H1 (cell line): ENCODE results near the gene UBD. TPM values are rescaled to one million over a fixed set of nuclear protein-coding genes. Genes with fewer than 3 reads are reported as not detected.

Experiments used
- CTCF ChIA-PET: fragments of 300-600 bp; sonication (Branson Sonifier 250); formaldehyde crosslinking; loops from one replicate; lab custom pipeline; 2021; ENCODE audit not compliant: partially characterized antibody; lab: Charles Lee
- POLR2A ChIA-PET: fragments of 300-600 bp; sonication (Branson Sonifier 250); formaldehyde crosslinking; loops from one replicate; lab custom pipeline; 2021; ENCODE audit warnings: inconsistent platforms; ENCODE audit not compliant: partially characterized antibody; lab: Charles Lee
- DNase-seq, 2 experiments: peaks; one replicate each; pipeline versions ENCODE4 v3.0.0 to v3.0.0-alpha.2; 2010 to 2022; ENCODE audit warnings: low spot score in 2 of 2, low read depth in 1 of 2, mixed read lengths in 1 of 2
- FAIRE-seq: peaks from 2 replicates; lab custom pipeline; 2011; peaks lifted over from hg19 to GRCh38; lab: Jason Lieb, UNC
- H2AFZ ChIP-seq: 2 replicates; pipeline ENCODE4 v1.8.1; 2012; ENCODE audit warnings: low read length, inconsistent platforms
- H2AK5ac ChIP-seq: 2 replicates; pipeline ENCODE4 v1.6.1; 2013; ENCODE audit warnings: low read depth, low read length
- H2BK120ac ChIP-seq: replicated peaks from 2 replicates; pipeline ENCODE3; 2013; ENCODE audit warnings: low read depth, low read length, inconsistent platforms
- H2BK12ac ChIP-seq: 2 replicates; pipeline ENCODE4 v1.6.1; 2013; ENCODE audit warnings: low read depth, low read length
- H2BK15ac ChIP-seq: 2 replicates; pipeline ENCODE4 v1.6.1; 2013; ENCODE audit warnings: low read length
- H2BK20ac ChIP-seq: 2 replicates; pipeline ENCODE4 v1.6.1; 2013; ENCODE audit warnings: low read length
- H2BK5ac ChIP-seq: 2 replicates; pipeline ENCODE4 v1.6.1; 2013; ENCODE audit warnings: low read depth, low read length
- H3K14ac ChIP-seq: 2 replicates; pipeline ENCODE4 v1.6.1; 2013; ENCODE audit warnings: inconsistent platforms; ENCODE audit not compliant: insufficient read length
- H3K18ac ChIP-seq: 2 replicates; pipeline ENCODE4 v1.6.1; 2013; ENCODE audit warnings: low read length; ENCODE audit errors: extremely low read depth
- H3K23ac ChIP-seq: 2 replicates; pipeline ENCODE4 v1.6.1; 2013; ENCODE audit warnings: inconsistent platforms; ENCODE audit not compliant: insufficient read length
- H3K23me2 ChIP-seq: 2 replicates; pipeline ENCODE4 v1.6.1; 2013; ENCODE audit warnings: low read depth, low read length
- H3K27ac ChIP-seq: 2 replicates; pipeline ENCODE4 v1.6.1; 2011; ENCODE audit warnings: low read depth, low read length, inconsistent platforms
- H3K27me3 ChIP-seq, 4 experiments: replicated peaks in 1 of 4; 1 replicate in 1 of 4; 2 replicates in 3 of 4; pipeline versions ENCODE4 v1.6.1 to v1.8.1; 2011 to 2013; ENCODE audit warnings: low read length in 3 of 4, mild to moderate bottlenecking in 3 of 4, inconsistent platforms in 2 of 4, mixed read lengths in 2 of 4, moderate library complexity in 1 of 4; ENCODE audit not compliant: control insufficient read depth in 3 of 4, insufficient read depth in 3 of 4; ENCODE audit errors: extremely low read depth in 1 of 4
- H3K36me3 ChIP-seq, 4 experiments: 2 replicates each; pipeline versions ENCODE4 v1.6.1 to v1.8.1; 2011 to 2013; ENCODE audit warnings: mild to moderate bottlenecking in 4 of 4, low read length in 3 of 4, moderate library complexity in 2 of 4, control low read depth in 1 of 4, inconsistent platforms in 1 of 4; ENCODE audit not compliant: insufficient read depth in 4 of 4, control insufficient read depth in 2 of 4
- H3K4ac ChIP-seq: replicated peaks from 2 replicates; pipeline ENCODE3; 2013; ENCODE audit warnings: low read length, low read depth, mixed read lengths, inconsistent platforms; ENCODE audit not compliant: insufficient read length
- H3K4me1 ChIP-seq, 4 experiments: replicated peaks in 1 of 4; 1 replicate in 1 of 4; 2 replicates in 3 of 4; pipeline versions ENCODE4 v1.6.1 to v1.8.1; 2011 to 2013; ENCODE audit warnings: low read length in 3 of 4, inconsistent platforms in 2 of 4, mixed read lengths in 1 of 4; ENCODE audit not compliant: insufficient read depth in 4 of 4, control insufficient read depth in 3 of 4
- H3K4me2 ChIP-seq, 2 experiments: 2 replicates each; pipeline versions ENCODE4 v1.6.1 to v1.8.1; 2011 to 2013; ENCODE audit warnings: low read depth in 2 of 2, low read length in 2 of 2, control low read depth in 1 of 2, inconsistent platforms in 1 of 2, mild to moderate bottlenecking in 1 of 2; ENCODE audit not compliant: insufficient read depth in 1 of 2
- H3K4me3 ChIP-seq, 4 experiments: fragments of 200-600, 300-600 bp in 1 of 4; sonication (generic), shearing (Covaris generic), sonication (Bioruptor Twin) in 1 of 4; 2 replicates each; pipeline versions ENCODE4 v1.5.1 to v1.8.1; 2011 to 2016; ENCODE audit warnings: low read length in 4 of 4, low read depth in 3 of 4, control low read depth in 2 of 4, inconsistent platforms in 2 of 4, mild to moderate bottlenecking in 2 of 4, mixed read lengths in 1 of 4, moderate library complexity in 1 of 4; ENCODE audit not compliant: insufficient read depth in 2 of 4; ENCODE audit errors: extremely low read depth in 1 of 4
- H3K56ac ChIP-seq: replicated peaks from 2 replicates; pipeline ENCODE3; 2013; ENCODE audit warnings: low read depth, mild to moderate bottlenecking, mixed read lengths, low read length, inconsistent platforms; ENCODE audit not compliant: insufficient read length
- H3K79me1 ChIP-seq: 2 replicates; pipeline ENCODE4 v1.6.1; 2013; ENCODE audit warnings: low read depth, low read length, control low read depth
- H3K79me2 ChIP-seq, 2 experiments: 2 replicates each; pipeline versions ENCODE4 v1.6.1 to v1.8.1; 2012 to 2013; ENCODE audit warnings: low read length in 2 of 2, mild to moderate bottlenecking in 2 of 2, inconsistent platforms in 1 of 2; ENCODE audit not compliant: insufficient read depth in 2 of 2, control insufficient read depth in 1 of 2
- H3K9ac ChIP-seq, 4 experiments: replicated peaks in 1 of 4; 1 replicate in 1 of 4; 2 replicates in 3 of 4; pipeline versions ENCODE4 v1.6.1 to v1.8.1; 2011 to 2013; ENCODE audit warnings: low read depth in 3 of 4, low read length in 3 of 4, control low read depth in 2 of 4, mild to moderate bottlenecking in 2 of 4, moderate library complexity in 2 of 4, inconsistent platforms in 1 of 4; ENCODE audit errors: extremely low read depth in 1 of 4
- H3K9me3 ChIP-seq, 2 experiments: 2 replicates each; pipeline versions ENCODE4 v1.6.1 to v1.8.1; 2012 to 2013; ENCODE audit warnings: mild to moderate bottlenecking in 2 of 2, moderate library complexity in 2 of 2, control low read depth in 1 of 2, inconsistent platforms in 1 of 2, low read depth in 1 of 2, low read length in 1 of 2, mixed read lengths in 1 of 2; ENCODE audit not compliant: insufficient read depth in 2 of 2
- H4K20me1 ChIP-seq, 2 experiments: replicated peaks in 1 of 2; 2 replicates each; pipeline versions ENCODE3 to v1.8.1; 2011 to 2013; ENCODE audit warnings: inconsistent platforms in 2 of 2, low read length in 2 of 2, mild to moderate bottlenecking in 1 of 2; ENCODE audit not compliant: insufficient read depth in 2 of 2, control insufficient read depth in 1 of 2
- H4K5ac ChIP-seq: 2 replicates; pipeline ENCODE4 v1.6.1; 2013; ENCODE audit warnings: low read length, low read depth, mixed read lengths, inconsistent platforms; ENCODE audit not compliant: insufficient read length
- H4K8ac ChIP-seq: 2 replicates; pipeline ENCODE4 v1.8.0; 2013; ENCODE audit warnings: mild to moderate bottlenecking, moderate library complexity, low read length, inconsistent platforms; ENCODE audit not compliant: insufficient read depth; ENCODE audit errors: extremely low read depth
- H4K91ac ChIP-seq: replicated peaks from 2 replicates; pipeline ENCODE3; 2013; ENCODE audit warnings: low read length, mixed read lengths, inconsistent platforms; ENCODE audit not compliant: insufficient read length
- CBX8 ChIP-seq: fragments of 300-800, 300-1000 bp; sonication (generic); IDR thresholded peaks from 2 replicates; pipeline ENCODE4 v1.7.1; 2016; ENCODE audit warnings: low read depth, low read length, borderline replicate concordance
- CHD2 ChIP-seq: IDR thresholded peaks from 2 replicates; pipeline ENCODE4 v1.6.1; 2012; ENCODE audit warnings: low read length, improper control_type of control experiment
- E2F6 ChIP-seq: IDR thresholded peaks from 2 replicates; pipeline ENCODE4 v1.6.1; 2012; ENCODE audit warnings: inconsistent platforms
- HDAC6 ChIP-seq: IDR thresholded peaks from one replicate; pipeline ENCODE4 v1.7.1; 2012; ENCODE audit warnings: low read depth, mild to moderate bottlenecking, inconsistent platforms, low read length, moderate library complexity
- POLR2A ChIP-seq, 2 experiments: IDR thresholded peaks; 1 replicate in 1 of 2; 2 replicates in 1 of 2; pipeline ENCODE4 v1.6.1; 2011; ENCODE audit warnings: low read depth in 2 of 2, low read length in 2 of 2, mild to moderate bottlenecking in 2 of 2; ENCODE audit errors: control extremely low read depth in 1 of 2
- RFX5 ChIP-seq: IDR thresholded peaks from 2 replicates; pipeline ENCODE4 v1.6.1; 2011; ENCODE audit warnings: low read depth, low read length, improper control_type of control experiment, borderline replicate concordance
- RXRA ChIP-seq: IDR thresholded peaks from 2 replicates; pipeline ENCODE4 v1.6.1; 2011; ENCODE audit warnings: low read depth, mild to moderate bottlenecking, low read length, moderate library complexity; ENCODE audit not compliant: insufficient read depth
- SIX5 ChIP-seq: IDR thresholded peaks from 2 replicates; pipeline ENCODE4 v1.6.1; 2011; ENCODE audit warnings: mild to moderate bottlenecking, low read depth, low read length
- SP1 ChIP-seq: IDR thresholded peaks from 2 replicates; pipeline ENCODE4 v1.6.1; 2011; ENCODE audit warnings: low read depth, low read length
- WGBS, 2 experiments: shearing (Covaris generic) in 1 of 2; methylation state at CpG; one replicate each; pipeline versions ENCODE4 v1.1.6 to v1.1.7; 2013 to 2015; ENCODE audit warnings: low lambda C conversion rate in 2 of 2, mixed read lengths in 2 of 2, inconsistent platforms in 1 of 2, low coverage in 1 of 2, missing lambda C conversion rate in 1 of 2; ENCODE audit not compliant: insufficient replicate concordance in 2 of 2, insufficient coverage in 1 of 2, insufficient read length in 1 of 2; ENCODE audit errors: extremely low coverage in 1 of 2, missing lambda C conversion rate in 1 of 2; 5-methylcytosine and 5-hydroxymethylcytosine counted together
- polyA plus RNA-seq, 7 experiments: library from polyadenylated mRNA; depleted of rRNA in 3 of 7; stranded (reverse) in 5 of 7; unstranded in 2 of 7; fragments of >200 nt in 5 of 7; fragments of 200-250 nt in 2 of 7; gene quantifications; 1 replicate in 5 of 7; 2 replicates in 1 of 7; 4 replicates in 1 of 7; pipeline versions ENCODE4 v1.2.1 to v1.2.3, GENCODE V29; 2011 to 2013; ENCODE audit warnings: missing spikeins in 2 of 7, mixed read lengths in 2 of 7
- total RNA-seq: library from RNA; stranded (reverse); fragmentation: NEBNext Ultra II Directional; extraction: Animal tissue kit (Norgen Biotek cat#: 25700); gene quantifications from 2 replicates; pipeline ENCODE4 v1.2.1, GENCODE V29; 2021

The UBD gene
- total and polyA plus RNA-seq, 2 of the 8 experiments (the other 6 are each of a cell fraction or from before 2014, with no cell fraction given): 0.23 TPM; not detected in 1

- Histone ChIP-seq H2BK120ac (no peak overlapping the region), H3K4me2 (no peak overlapping the region), H3K79me2 (no peaks in the 10 kb centered on the region), H3K23me2 (no peaks in the 10 kb centered on the region), H2AK5ac (no peak overlapping the region), H3K4me1 (peaks cover 0 to 7% (median 0%) of the 10 kb centered on the region in 4 experiments; a peak in 4 of 7 replicates), H2BK15ac (no peak overlapping the region), H2BK12ac (no peak overlapping the region), H3K36me3 (no peaks in the 10 kb centered on the region), H4K5ac (no peak overlapping the region), H3K9me3 (peaks cover 7 to 15% of the 10 kb centered on the region in 2 experiments), H3K4ac (no peak overlapping the region), H2BK5ac (no peak overlapping the region), H3K4me3 (no peak overlapping the region), H3K9ac (no peak overlapping the region), H3K56ac (no peak overlapping the region), H3K23ac (no peak overlapping the region), H2AFZ (no peak overlapping the region), H3K14ac (no peak overlapping the region), H2BK20ac (no peak overlapping the region), H3K27me3 (no peaks in the 10 kb centered on the region; a peak in 1 of 7 replicates), H4K91ac (no peak overlapping the region), H4K8ac (no peak overlapping the region), H3K18ac (no peak overlapping the region), H3K79me1 (no peaks in the 10 kb centered on the region), H3K27ac (no peak overlapping the region), H4K20me1 (no peaks in the 10 kb centered on the region)
- CTCF ChIA-PET: interaction anchor here (0.7 kb wide), 1 partner anchor 1921 kb away, joined by 3 read pairs; no protein-coding TSS in a partner anchor
- no peak for TF ChIP-seq E2F6
- TF ChIP-seq HDAC6: no peak
- no peak for TF ChIP-seq RFX5
- TF ChIP-seq SIX5: no peak
- TF ChIP-seq RXRA: no peak
- TF ChIP-seq SP1: no peak
- TF ChIP-seq POLR2A (IDR thresholded peaks at IDR 0.05; ENCODE audit: control extremely low read depth in 1 of 2, low read depth in 2 of 2, low read length in 2 of 2): no peak
- no peak for TF ChIP-seq CBX8
- TF ChIP-seq CHD2: no peak
- DNase-seq: no peak
- no peak for FAIRE-seq
- WGBS, 2 experiments: 83% methylated on average over 2 of the region's 2 CpGs; no CpG with 5 or more reads in 1 of the 2 experiments
- POLR2A ChIA-PET: no interaction called here
Measured at GRCh38 chr6:29522227-29522626, 37.3 kb downstream of the UBD start.
